ENCODE data around the gene YAE1. TPM values are rescaled to one million over a fixed set of nuclear protein-coding genes. Genes with fewer than 3 reads are reported as not detected.

YAE1 gene
- total RNA-seq, 2 donors from 2014 or later = 4.8 to 12.0 TPM

GRCh38 chr7:39587393-39587792 lies 21.2 kb downstream of the YAE1 start:
- H3K27ac Mint-ChIP-seq = no peak overlapping the region
- ATAC-seq (no peak), DNase-seq (ENCODE audit: low spot score in 2 of 2) (no peak)
- peaks cover 0 to 5% of the 10 kb centered on the region in 2 donors for H3K9me3 Mint-ChIP-seq
- peaks cover 0 to 7% of the 10 kb centered on the region in 2 donors for H3K36me3 Mint-ChIP-seq

GRCh38 chr7:39588416-39588815 lies 22.2 kb downstream of the YAE1 start:
- ATAC-seq = no peak
- no peak for DNase-seq (ENCODE audit: low spot score in 2 of 2)
- H3K27ac Mint-ChIP-seq = no peak overlapping the region
- H3K36me3 Mint-ChIP-seq = peaks cover 0 to 7% of the 10 kb centered on the region in 2 donors
- H3K9me3 Mint-ChIP-seq = peaks cover 0 to 5% of the 10 kb centered on the region in 2 donors

- H3K27ac Mint-ChIP-seq = peak overlapping the region; percentile 52 to 95
- peak; percentile 90 to 91 for ATAC-seq
- peak in 1 of 2 donors; percentile 67 for DNase-seq (ENCODE audit: low spot score in 2 of 2)
- peaks cover 0 to 7% of the 10 kb centered on the region in 2 donors for H3K36me3 Mint-ChIP-seq
- H3K9me3 Mint-ChIP-seq = peaks cover 0 to 5% of the 10 kb centered on the region in 2 donors
Observed at GRCh38 chr7:39589323-39590111, 23.3 kb downstream of the YAE1 start.

- ATAC-seq (peak; percentile 73 to 79), DNase-seq (ENCODE audit: low spot score in 2 of 2) (no peak)
- peaks cover 0 to 5% of the 10 kb centered on the region in 2 donors for H3K9me3 Mint-ChIP-seq
- peak overlapping the region; percentile 67 to 82 for H3K27ac Mint-ChIP-seq
- peaks cover 0 to 7% of the 10 kb centered on the region in 2 donors for H3K36me3 Mint-ChIP-seq
Observed at GRCh38 chr7:39592586-39592985, 26.4 kb downstream of the YAE1 start.

- no peak for DNase-seq (ENCODE audit: low spot score in 2 of 2)
- H3K27ac Mint-ChIP-seq = no peak overlapping the region
- H3K9me3 Mint-ChIP-seq = peaks cover 0 to 5% of the 10 kb centered on the region in 2 donors
- no peak for ATAC-seq
- H3K36me3 Mint-ChIP-seq = peaks cover 0 to 7% of the 10 kb centered on the region in 2 donors
Observed at GRCh38 chr7:39594988-39595620, 28.9 kb downstream of the YAE1 start.

- DNase-seq (ENCODE audit: low spot score in 2 of 2) = no peak
- Mint-ChIP-seq H3K9me3 (peaks cover 5 to 13% of the 10 kb centered on the region in 2 donors), H3K36me3 (peaks cover 0 to 6% of the 10 kb centered on the region in 2 donors), H3K27ac (no peak overlapping the region)
- ATAC-seq = no peak
Observed at GRCh38 chr7:39602351-39602750, 36.1 kb downstream of the YAE1 start.

- peaks cover 10 to 17% of the 10 kb centered on the region in 2 donors for H3K9me3 Mint-ChIP-seq
- peaks cover 0 to 6% of the 10 kb centered on the region in 2 donors for H3K36me3 Mint-ChIP-seq
- ATAC-seq = no peak
- H3K27ac Mint-ChIP-seq = no peak overlapping the region
- DNase-seq (ENCODE audit: low spot score in 2 of 2) = no peak
Observed at GRCh38 chr7:39603924-39604323, 37.7 kb downstream of the YAE1 start.

- ATAC-seq (peak; percentile 49 to 56), DNase-seq (ENCODE audit: low spot score in 2 of 2) (no peak)
- no peak overlapping the region for H3K27ac Mint-ChIP-seq
- H3K9me3 Mint-ChIP-seq = peaks cover 10 to 17% of the 10 kb centered on the region in 2 donors
- peaks cover 0 to 6% of the 10 kb centered on the region in 2 donors for H3K36me3 Mint-ChIP-seq
Observed at GRCh38 chr7:39605087-39605486, 38.9 kb downstream of the YAE1 start.

GRCh38 chr7:39606352-39606751 lies 40.1 kb downstream of the YAE1 start:
- DNase-seq (ENCODE audit: low spot score in 2 of 2) (no peak), ATAC-seq (no peak)
- peaks cover 0 to 6% of the 10 kb centered on the region in 2 donors for H3K36me3 Mint-ChIP-seq
- peaks cover 10 to 17% of the 10 kb centered on the region in 2 donors for H3K9me3 Mint-ChIP-seq
- no peak overlapping the region for H3K27ac Mint-ChIP-seq

- peaks cover 10 to 17% of the 10 kb centered on the region in 2 donors for H3K9me3 Mint-ChIP-seq
- H3K36me3 Mint-ChIP-seq = peaks cover 0 to 6% of the 10 kb centered on the region in 2 donors
- ATAC-seq (no peak), DNase-seq (ENCODE audit: low spot score in 2 of 2) (no peak)
- H3K27ac Mint-ChIP-seq = peak overlapping the region in 1 of 2 donors; percentile 2
Observed at GRCh38 chr7:39606941-39607340, 40.7 kb downstream of the YAE1 start.

GRCh38 chr7:39607865-39608264 lies 41.7 kb downstream of the YAE1 start:
- Mint-ChIP-seq H3K9me3 (peaks cover 10 to 17% of the 10 kb centered on the region in 2 donors), H3K27ac (peak overlapping the region in 1 of 2 donors; percentile 18), H3K36me3 (peaks cover 0 to 6% of the 10 kb centered on the region in 2 donors)
- ATAC-seq (no peak), DNase-seq (ENCODE audit: low spot score in 2 of 2) (no peak)

GRCh38 chr7:39608278-39608677 lies 42.1 kb downstream of the YAE1 start:
- peaks cover 10 to 17% of the 10 kb centered on the region in 2 donors for H3K9me3 Mint-ChIP-seq
- peak overlapping the region in 1 of 2 donors; percentile 18 for H3K27ac Mint-ChIP-seq
- H3K36me3 Mint-ChIP-seq = peaks cover 0 to 6% of the 10 kb centered on the region in 2 donors
- DNase-seq (ENCODE audit: low spot score in 2 of 2) = no peak
- no peak for ATAC-seq

- peak overlapping the region; percentile 16 to 78 for H3K27ac Mint-ChIP-seq
- peaks cover 0 to 6% of the 10 kb centered on the region in 2 donors for H3K36me3 Mint-ChIP-seq
- peaks cover 10 to 12% of the 10 kb centered on the region in 2 donors for H3K9me3 Mint-ChIP-seq
- DNase-seq (ENCODE audit: low spot score in 2 of 2) (peak in 1 of 2 donors; percentile 30), ATAC-seq (peak; percentile 57 to 62)
Observed at GRCh38 chr7:39609113-39609934, 43.1 kb downstream of the YAE1 start.

GRCh38 chr7:39609935-39610263 lies 43.7 kb downstream of the YAE1 start:
- ATAC-seq = peak; percentile 35 to 44
- peaks cover 10 to 12% of the 10 kb centered on the region in 2 donors for H3K9me3 Mint-ChIP-seq

GRCh38 chr7:39613577-39613976 lies 47.4 kb downstream of the YAE1 start:
- no peak for DNase-seq (ENCODE audit: low spot score in 2 of 2)
- ATAC-seq = no peak
- Mint-ChIP-seq H3K36me3 (no peaks in the 10 kb centered on the region), H3K27ac (no peak overlapping the region), H3K9me3 (no peaks in the 10 kb centered on the region)

More at GRCh38 chr7:39609935-39610263, 43.7 kb downstream of the YAE1 start:
- peak overlapping the region in 1 of 2 donors; percentile 16 for H3K27ac Mint-ChIP-seq
- peaks cover 0 to 6% of the 10 kb centered on the region in 2 donors for H3K36me3 Mint-ChIP-seq
- DNase-seq (ENCODE audit: low spot score in 2 of 2) = no peak

- H3K9me3 Mint-ChIP-seq = no peaks in the 10 kb centered on the region
- ATAC-seq (no peak), DNase-seq (ENCODE audit: low spot score in 2 of 2) (no peak)
- no peak overlapping the region for H3K27ac Mint-ChIP-seq
- H3K36me3 Mint-ChIP-seq = no peaks in the 10 kb centered on the region
Observed at GRCh38 chr7:39614299-39614698, 48.1 kb downstream of the YAE1 start.
